Measurements from ENCODE around the gene NOL3.
A peak's percentile ranks its signal among the peaks of the same experiment; 100 is the strongest.

Gene NOL3

GRCh38 chr16:67166598-67167168 lies 3.7 kb upstream of the NOL3 start:
- Histone ChIP-seq H3K36me3 (replicated peaks; ENCODE audit: insufficient read depth, low read length) (no peaks in the 10 kb centered on the region), H2AFZ (ENCODE audit: low read length) (no peak overlapping the region), H3K9ac (ENCODE audit: low read length) (no peak overlapping the region), H3K27me3 (replicated peaks; ENCODE audit: insufficient read depth, low read length) (no peaks in the 10 kb centered on the region), H3K27ac (ENCODE audit: low read length) (no peak overlapping the region), H3K4me2 (ENCODE audit: low read depth, low read length) (no peak overlapping the region), H3K79me2 (ENCODE audit: low read length) (peaks cover 6% of the 10 kb centered on the region), H3K9me2 (replicated peaks; ENCODE audit: insufficient read depth, low read length) (no peaks in the 10 kb centered on the region), H3F3A (ENCODE audit: insufficient read depth, low read length) (peaks cover 16% of the 10 kb centered on the region), H3K4me3 (ENCODE audit: low read length) (no peak overlapping the region), H3K4me1 (ENCODE audit: low read length) (peaks cover 39% of the 10 kb centered on the region), H3K9me3 (replicated peaks; ENCODE audit: insufficient read depth, low read length) (no peaks in the 10 kb centered on the region), H4K20me1 (ENCODE audit: insufficient read depth, low read length) (no peaks in the 10 kb centered on the region)
- DNase-seq = no peak
- no peak for TF ChIP-seq CTCF (IDR thresholded peaks at IDR 0.05; ENCODE audit: low read length)
- no peak for TF ChIP-seq EZH2 (optimal IDR thresholded peaks at IDR 0.05; ENCODE audit: low read depth, low read length)
- TF ChIP-seq EZH2phosphoT487 (IDR thresholded peaks at IDR 0.05; ENCODE audit: low read length) = no peak

- peaks cover 16% of the 10 kb centered on the region for H3F3A ChIP-seq (ENCODE audit: insufficient read depth, low read length)
- H3K9me3 ChIP-seq (replicated peaks; ENCODE audit: insufficient read depth, low read length) = no peaks in the 10 kb centered on the region
- H3K36me3 ChIP-seq (replicated peaks; ENCODE audit: insufficient read depth, low read length) = no peaks in the 10 kb centered on the region
- DNase-seq = no peak
- no peak for TF ChIP-seq EZH2 (optimal IDR thresholded peaks at IDR 0.05; ENCODE audit: low read depth, low read length)
- TF ChIP-seq EZH2phosphoT487 (IDR thresholded peaks at IDR 0.05; ENCODE audit: low read length) = no peak
- TF ChIP-seq CTCF (IDR thresholded peaks at IDR 0.05; ENCODE audit: low read length) = no peak
- H3K4me3 ChIP-seq (ENCODE audit: low read length) = no peak overlapping the region
- peaks cover 39% of the 10 kb centered on the region for H3K4me1 ChIP-seq (ENCODE audit: low read length)
- no peak overlapping the region for H2AFZ ChIP-seq (ENCODE audit: low read length)
- H3K79me2 ChIP-seq (ENCODE audit: low read length) = peaks cover 9% of the 10 kb centered on the region
- H3K4me2 ChIP-seq (ENCODE audit: low read depth, low read length) = no peak overlapping the region
- no peaks in the 10 kb centered on the region for H3K9me2 ChIP-seq (replicated peaks; ENCODE audit: insufficient read depth, low read length)
- no peaks in the 10 kb centered on the region for H3K27me3 ChIP-seq (replicated peaks; ENCODE audit: insufficient read depth, low read length)
- H3K27ac ChIP-seq (ENCODE audit: low read length) = no peak overlapping the region
- H3K9ac ChIP-seq (ENCODE audit: low read length) = no peak overlapping the region
- no peaks in the 10 kb centered on the region for H4K20me1 ChIP-seq (ENCODE audit: insufficient read depth, low read length)
Measured at GRCh38 chr16:67167588-67167987, 2.8 kb upstream of the NOL3 start.

GRCh38 chr16:67169011-67169451 lies 1.3 kb upstream of the NOL3 start:
- Histone ChIP-seq H3F3A (ENCODE audit: insufficient read depth, low read length) (peaks cover 27% of the 10 kb centered on the region), H3K9ac (ENCODE audit: low read length) (no peak overlapping the region), H3K9me2 (replicated peaks; ENCODE audit: insufficient read depth, low read length) (no peaks in the 10 kb centered on the region), H2AFZ (ENCODE audit: low read length) (no peak overlapping the region), H3K4me3 (ENCODE audit: low read length) (no peak overlapping the region), H4K20me1 (ENCODE audit: insufficient read depth, low read length) (no peaks in the 10 kb centered on the region), H3K79me2 (ENCODE audit: low read length) (peaks cover 9% of the 10 kb centered on the region), H3K4me2 (ENCODE audit: low read depth, low read length) (peak overlapping the region; percentile 97; the same call in 1 of the 2 replicates), H3K27ac (ENCODE audit: low read length) (no peak overlapping the region), H3K36me3 (replicated peaks; ENCODE audit: insufficient read depth, low read length) (no peaks in the 10 kb centered on the region), H3K27me3 (replicated peaks; ENCODE audit: insufficient read depth, low read length) (no peaks in the 10 kb centered on the region), H3K4me1 (ENCODE audit: low read length) (peaks cover 39% of the 10 kb centered on the region), H3K9me3 (replicated peaks; ENCODE audit: insufficient read depth, low read length) (no peaks in the 10 kb centered on the region)
- no peak for TF ChIP-seq CTCF (IDR thresholded peaks at IDR 0.05; ENCODE audit: low read length)
- no peak for TF ChIP-seq EZH2 (optimal IDR thresholded peaks at IDR 0.05; ENCODE audit: low read depth, low read length)
- TF ChIP-seq EZH2phosphoT487 (IDR thresholded peaks at IDR 0.05; ENCODE audit: low read length) = no peak
- no peak for DNase-seq
